HCT116 (cell line): ENCODE measurements around the gene SMARCB1.

Experiments
- CTCF ChIP-seq, 3 experiments: fragments of 200-600 bp in 1 of 3; sonication (generic) in 1 of 3; IDR thresholded peaks in 2 of 3; conservative IDR thresholded peaks in 1 of 3; 2 replicates each; pipeline ENCODE4 v1.5.1; 2012 to 2017; ENCODE audit warnings: low read depth in 2 of 3, low read length in 2 of 3, antibody characterized with exemption in 1 of 3, borderline replicate concordance in 1 of 3, control low read depth in 1 of 3, mild to moderate bottlenecking in 1 of 3, mixed read lengths in 1 of 3, mixed run types in 1 of 3, moderate library complexity in 1 of 3; ENCODE audit not compliant: insufficient read depth in 1 of 3
- FOSL1 ChIP-seq: IDR thresholded peaks from 2 replicates; pipeline ENCODE4 v1.6.1; 2012; ENCODE audit warnings: low read depth
- MAX ChIP-seq: IDR thresholded peaks from 2 replicates; pipeline ENCODE4 v1.6.1; 2012
- POLR2A ChIP-seq: IDR thresholded peaks from 2 replicates; pipeline ENCODE4 v1.7.0; 2011; ENCODE audit warnings: borderline replicate concordance; ENCODE audit not compliant: insufficient read depth, insufficient read length; ENCODE audit errors: extremely low read depth
- POLR2AphosphoS5 ChIP-seq: IDR thresholded peaks from 2 replicates; pipeline ENCODE4 v1.6.1; 2011; ENCODE audit warnings: mild to moderate bottlenecking, low read depth, low read length, moderate library complexity
- SIN3A ChIP-seq: IDR thresholded peaks from 2 replicates; pipeline ENCODE4 v1.6.1; 2012; ENCODE audit warnings: low read depth
- SP1 ChIP-seq: IDR thresholded peaks from 2 replicates; pipeline ENCODE4 v1.6.1; 2012; ENCODE audit warnings: low read depth
- YY1 ChIP-seq: IDR thresholded peaks from 2 replicates; pipeline ENCODE4 v1.6.1; 2011; ENCODE audit warnings: low read length, low read depth, moderate library complexity, mild to moderate bottlenecking; ENCODE audit not compliant: insufficient replicate concordance; ENCODE audit errors: extremely low read depth
- ZNF274 ChIP-seq: fragments of 200-500 bp; sonication (Bioruptor generic); IDR thresholded peaks from 2 replicates; pipeline ENCODE4 v1.6.1; 2014; ENCODE audit warnings: mild to moderate bottlenecking, low read depth, low read length, inconsistent platforms

- TF ChIP-seq SP1 (no peak), MAX (no peak), CTCF (IDR thresholded peaks at IDR 0.05 in 2 of 3, conservative IDR thresholded peaks at IDR 0.05 in 1 of 3; ENCODE audit: borderline replicate concordance in 1 of 3, insufficient read depth in 1 of 3, low read depth in 2 of 3, low read length in 2 of 3) (no peak), POLR2A (no peak), SIN3A (no peak), POLR2AphosphoS5 (no peak), ZNF274 (no peak), FOSL1 (no peak), YY1 (no peak)
Observed at GRCh38 chr22:23782252-23782651, 4.5 kb upstream of the SMARCB1 start.
